ENCODE measurements around the gene ST7.

ST7 gene

GRCh38 chr7:117217106-117218035, 264.1 kb downstream of the ST7 start:
- CTCF ChIA-PET, result interaction anchor here (0.7 to 2.8 kb wide), 3 partner anchors 8 to 168 kb away, joined by 3 to 9 read pairs (median 3); no protein-coding TSS in a partner anchor
- POLR2A ChIA-PET, result no interaction called here
- TF ChIP-seq CTCF (IDR thresholded peaks at IDR 0.05; ENCODE audit: insufficient read depth, low read length, missing control alignments), result no peak
- peak; percentile 77 for DNase-seq (ENCODE audit: low read depth, low spot score)
- no peak overlapping the region for H3K4me3 ChIP-seq (ENCODE audit: low read depth, low read length)

GRCh38 chr7:117218700-117219099, 265.4 kb downstream of the ST7 start:
- H3K4me3 ChIP-seq (ENCODE audit: low read depth, low read length), result no peak overlapping the region
- CTCF ChIA-PET, result interaction anchor here (0.7 to 2.8 kb wide), 6 partner anchors 11 to 181 kb away, joined by 3 to 9 read pairs (median 3); no protein-coding TSS in a partner anchor
- no peak for DNase-seq (ENCODE audit: low read depth, low spot score)
- POLR2A ChIA-PET, result interaction anchor here (0.5 to 0.7 kb wide), 2 partner anchors 10 to 75 kb away, joined by 3 to 4 read pairs; no protein-coding TSS in a partner anchor
- TF ChIP-seq CTCF (IDR thresholded peaks at IDR 0.05; ENCODE audit: insufficient read depth, low read length, missing control alignments), result no peak

GRCh38 chr7:117219485-117219884, 266.2 kb downstream of the ST7 start:
- ChIA-PET CTCF (interaction anchor here (0.7 to 2.8 kb wide), 8 partner anchors 10 to 287 kb away, joined by 3 to 9 read pairs (median 3); no protein-coding TSS in a partner anchor), POLR2A (no interaction called here)
- TF ChIP-seq CTCF (IDR thresholded peaks at IDR 0.05; ENCODE audit: insufficient read depth, low read length, missing control alignments), result no peak
- DNase-seq (ENCODE audit: low read depth, low spot score), result no peak
- H3K4me3 ChIP-seq (ENCODE audit: low read depth, low read length), result no peak overlapping the region

- DNase-seq (ENCODE audit: low read depth, low spot score), result no peak
- no peak overlapping the region for H3K4me3 ChIP-seq (ENCODE audit: low read depth, low read length)
- no peak for TF ChIP-seq CTCF (IDR thresholded peaks at IDR 0.05; ENCODE audit: insufficient read depth, low read length, missing control alignments)
- CTCF ChIA-PET, result interaction anchor here (0.6 to 1.7 kb wide), 2 partner anchors 9 to 158 kb away, joined by 3 read pairs; no protein-coding TSS in a partner anchor
- POLR2A ChIA-PET, result no interaction called here
Observed at GRCh38 chr7:117220836-117221235, 267.5 kb downstream of the ST7 start.

- POLR2A ChIA-PET, result no interaction called here
- no peak overlapping the region for H3K4me3 ChIP-seq (ENCODE audit: low read depth, low read length)
- CTCF ChIA-PET, result interaction anchor here (1.1 to 3.4 kb wide), 3 partner anchors 9 to 13 kb away, joined by 3 to 14 read pairs (median 3); no protein-coding TSS in a partner anchor
- no peak for DNase-seq (ENCODE audit: low read depth, low spot score)
- no peak for TF ChIP-seq CTCF (IDR thresholded peaks at IDR 0.05; ENCODE audit: insufficient read depth, low read length, missing control alignments)
Observed at GRCh38 chr7:117225536-117225935, 272.2 kb downstream of the ST7 start.

- ChIA-PET CTCF (interaction anchor here (3.4 kb wide), 1 partner anchor 14 kb away, joined by 14 read pairs; no protein-coding TSS in a partner anchor), POLR2A (no interaction called here)
- TF ChIP-seq CTCF (IDR thresholded peaks at IDR 0.05; ENCODE audit: insufficient read depth, low read length, missing control alignments), result no peak
- no peak for DNase-seq (ENCODE audit: low read depth, low spot score)
- H3K4me3 ChIP-seq (ENCODE audit: low read depth, low read length), result no peak overlapping the region
Observed at GRCh38 chr7:117227091-117227490, 273.8 kb downstream of the ST7 start.
